ENCODE results near the gene CFAP221.
A peak's percentile ranks its signal among the peaks of the same experiment; 100 is the strongest.

The CFAP221 gene

GRCh38 chr2:119700866-119701265 lies 156.6 kb downstream of the CFAP221 start:
- DNase-seq (ENCODE audit: low spot score), result no peak

DNA sequence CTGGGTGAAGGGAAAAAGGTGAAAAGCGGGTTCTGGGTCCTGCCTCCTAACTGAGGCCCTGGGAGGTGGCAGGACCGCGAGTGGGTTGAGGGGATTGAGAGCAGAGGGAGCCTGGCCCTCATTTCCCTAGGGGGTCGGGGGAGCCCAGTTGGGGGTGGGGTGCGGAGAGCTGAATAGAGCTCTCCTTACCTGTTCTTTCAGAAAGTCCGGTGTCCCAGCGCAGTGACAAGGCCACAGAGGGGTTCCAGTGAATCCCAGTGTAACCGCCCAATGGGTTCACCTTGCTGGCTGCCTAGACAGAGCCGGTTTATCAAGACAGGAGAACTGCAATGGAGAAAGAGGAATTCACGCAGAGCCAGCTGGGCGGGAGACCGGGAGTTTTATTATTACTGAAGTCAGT lies 157.1 kb downstream of the CFAP221 start:
- DNase-seq (ENCODE audit: low spot score), result no peak

GRCh38 chr2:119702203-119702917 lies 158.1 kb downstream of the CFAP221 start:
- no peak for DNase-seq (ENCODE audit: low spot score)

GRCh38 chr2:119702918-119703401 lies 158.7 kb downstream of the CFAP221 start:
- peak; percentile 61 for DNase-seq (ENCODE audit: low spot score)

- DNase-seq (ENCODE audit: low spot score), result no peak
Observed at GRCh38 chr2:119703526-119703925, 159.3 kb downstream of the CFAP221 start.

GRCh38 chr2:119704670-119705120 lies 160.4 kb downstream of the CFAP221 start:
- DNase-seq (ENCODE audit: low spot score), result no peak

- DNase-seq (ENCODE audit: low spot score), result no peak
Observed at GRCh38 chr2:119706221-119706620, 162.0 kb downstream of the CFAP221 start.
